Spleen (tissue), 11 donors: ENCODE data around the gene MOB2. TPM values are rescaled to one million over a fixed set of nuclear protein-coding genes. Genes with fewer than 3 reads are reported as not detected.

Source experiments
- DNase-seq: peaks from one replicate; pipeline ENCODE4 v3.0.0-alpha.2; 2020
- H3K27ac ChIP-seq, 8 donors: fragments of 200-600 bp; sonication (generic) in 7 of 8; 1 replicate in 4 of 8; 2 replicates in 4 of 8; pipeline versions ENCODE4 v1.5.0 to v1.8.0; 2016 to 2021; ENCODE audit warnings: inconsistent platforms in 4 of 8, mild to moderate bottlenecking in 4 of 8, moderate library complexity in 1 of 8
- H3K27me3 ChIP-seq, 7 donors: fragments of 200-600 bp; sonication (generic) in 6 of 7; replicated peaks in 1 of 7; 1 replicate in 4 of 7; 2 replicates in 3 of 7; pipeline versions ENCODE4 v1.5.0 to v1.8.0; 2016 to 2021; ENCODE audit warnings: inconsistent platforms in 3 of 7, mild to moderate bottlenecking in 1 of 7
- H3K36me3 ChIP-seq, 6 donors: fragments of 200-600 bp; sonication (generic) in 5 of 6; 1 replicate in 4 of 6; 2 replicates in 2 of 6; pipeline versions ENCODE4 v1.5.0 to v1.8.0; 2016 to 2021; ENCODE audit warnings: inconsistent platforms in 2 of 6
- H3K4me1 ChIP-seq, 6 donors: fragments of 200-600 bp; sonication (generic) in 5 of 6; 1 replicate in 3 of 6; 2 replicates in 3 of 6; pipeline versions ENCODE4 v1.5.0 to v1.8.0; 2016 to 2021; ENCODE audit warnings: inconsistent platforms in 3 of 6
- H3K4me3 ChIP-seq, 8 donors: fragments of 200-600 bp; sonication (generic) in 7 of 8; 1 replicate in 4 of 8; 2 replicates in 4 of 8; pipeline versions ENCODE4 v1.5.0 to v1.8.0; 2016 to 2021; ENCODE audit warnings: inconsistent platforms in 4 of 8, mild to moderate bottlenecking in 4 of 8, moderate library complexity in 2 of 8
- H3K9me3 ChIP-seq, 8 donors: fragments of 200-600 bp; sonication (generic) in 7 of 8; 1 replicate in 4 of 8; 2 replicates in 4 of 8; pipeline versions ENCODE4 v1.5.0 to v1.8.0; 2016 to 2021; ENCODE audit warnings: inconsistent platforms in 4 of 8
- CTCF ChIP-seq, 11 experiments: fragments of 200-600 bp in 7 of 11; fragments of 450-650 bp in 4 of 11; sonication (generic) in 4 of 11; IDR thresholded peaks in 8 of 11; conservative IDR thresholded peaks in 3 of 11; 1 replicate in 7 of 11; 2 replicates in 4 of 11; pipeline versions ENCODE4 v1.4.0 to v1.8.0; 2016 to 2021; ENCODE audit warnings: antibody characterized with exemption in 11 of 11, inconsistent platforms in 4 of 11, mild to moderate bottlenecking in 1 of 11
- POLR2A ChIP-seq, 3 donors: fragments of 450-650 bp; IDR thresholded peaks; one replicate each; pipeline ENCODE4 v1.5.1; 2017; ENCODE audit warnings: antibody characterized with exemption in 3 of 3, mild to moderate bottlenecking in 1 of 3
- POLR2AphosphoS5 ChIP-seq, 3 donors: sonication (generic); formaldehyde crosslinking; IDR thresholded peaks; one replicate each; pipeline ENCODE4 v1.5.1; 2017; ENCODE audit warnings: antibody characterized with exemption in 3 of 3
- WGBS, 5 donors: extraction: QIAGEN DNeasy Blood & Tissue Kit in 3 of 5; methylation state at CpG; one replicate each; pipeline versions ENCODE4 v1.1.5 to v1.1.7; 2013 to 2018; 5-methylcytosine and 5-hydroxymethylcytosine counted together
- intact Hi-C: fragments of 100-400 bp; cut with DNase I; formaldehyde crosslinking; loops from one replicate; pipeline ENCODE4 v1.15.0; 2023; ENCODE audit warnings: low total_unique reads
- polyA plus RNA-seq, 3 donors: library from polyadenylated mRNA; stranded (reverse); fragments of 200-250 nt; gene quantifications; one replicate each; pipeline ENCODE4 v1.2.1, GENCODE V29; 2013
- total RNA-seq, 7 donors: library from RNA; depleted of rRNA in 3 of 7; stranded (reverse); fragments of >200 nt in 3 of 7; fragmentation: NEBNext Ultra II Directional in 4 of 7; extraction: Animal tissue kit (Norgen Biotek cat#: 25700) in 4 of 7; gene quantifications; one replicate each; pipeline versions ENCODE4 v1.1.0 to v1.2.1, GENCODE V29; 2016 to 2021
- donor health status: healthy with polysubstance abuse.
- donor health status: DM: no; HTN: no; CAD: no; lungs with moderate emphysema.
- donor health status: DM: no; HTN: no; CAD: no.
- donor health status: Bipolar disorder and iron deficiency.
- donor health status: healthy.
- donor health status: DM: no; HTN: no; CAD: no.
- donor health status: DM: yes; HTN: yes; CAD: no.

MOB2 gene
- total and polyA plus RNA-seq, 10 donors, result 28.1 to 51.5 (median 41.5) TPM

GRCh38 chr11:1456596-1457325 is 29.8 kb downstream of the MOB2 start:
- H3K27me3 ChIP-seq, result peaks cover 0 to 21% (median 0%) of the 10 kb centered on the region in 7 donors
- H3K9me3 ChIP-seq, result no peaks in the 10 kb centered on the region
- H3K27ac ChIP-seq, result no peak overlapping the region
- no peak for DNase-seq
- TF ChIP-seq CTCF (IDR thresholded peaks at IDR 0.05 in 8 of 11, conservative IDR thresholded peaks at IDR 0.05 in 3 of 11) (no peak), POLR2A (IDR thresholded peaks at IDR 0.05) (no peak), POLR2AphosphoS5 (IDR thresholded peaks at IDR 0.05) (no peak)
- peaks cover 4 to 69% (median 33%) of the 10 kb centered on the region in 6 donors for H3K4me1 ChIP-seq
- H3K36me3 ChIP-seq, result peaks cover 0 to under 1% (median 0%) of the 10 kb centered on the region in 6 donors
- intact Hi-C loops, result no loop called here
- H3K4me3 ChIP-seq, result no peak overlapping the region
- 86 to 91% (median 91%) methylated on average over 24 to 44 of the region's 44 CpGs for WGBS, 5 donors

DNA sequence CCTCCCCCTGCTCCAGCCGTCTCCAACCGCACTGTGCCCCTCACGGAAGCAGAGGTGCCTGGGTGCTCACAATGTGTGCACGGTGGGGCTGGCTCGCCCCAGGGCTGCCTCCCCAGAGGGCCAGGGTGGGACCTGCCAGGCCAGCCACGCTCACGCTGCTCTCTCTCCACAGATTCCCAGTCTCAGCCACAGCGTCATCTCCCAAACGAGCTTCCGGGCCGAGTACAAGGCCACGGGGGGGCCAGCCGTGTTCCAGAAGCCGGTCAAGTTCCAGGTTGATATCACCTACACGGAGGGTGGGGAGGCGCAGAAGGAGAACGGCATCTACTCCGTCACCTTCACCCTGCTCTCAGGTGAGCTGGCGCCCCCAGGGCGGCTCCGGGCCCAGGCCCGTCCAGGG is 30.4 kb downstream of the MOB2 start:
- Histone ChIP-seq H3K36me3 (no peaks in the 10 kb centered on the region), H3K4me1 (peaks cover 7 to 69% (median 30%) of the 10 kb centered on the region in 6 donors), H3K27ac (no peak overlapping the region), H3K27me3 (peaks cover 0 to 27% (median 0%) of the 10 kb centered on the region in 7 donors), H3K4me3 (no peak overlapping the region), H3K9me3 (no peaks in the 10 kb centered on the region)
- no peak for DNase-seq
- TF ChIP-seq POLR2AphosphoS5 (IDR thresholded peaks at IDR 0.05) (peak in 2 of 3 donors; percentile 32 to 46), POLR2A (IDR thresholded peaks at IDR 0.05) (no peak), CTCF (IDR thresholded peaks at IDR 0.05 in 8 of 11, conservative IDR thresholded peaks at IDR 0.05 in 3 of 11) (no peak)
- intact Hi-C loops, result no loop called here
- 60 to 88% (median 82%) methylated on average over 20 to 22 of the region's 22 CpGs for WGBS, 5 donors

DNA sequence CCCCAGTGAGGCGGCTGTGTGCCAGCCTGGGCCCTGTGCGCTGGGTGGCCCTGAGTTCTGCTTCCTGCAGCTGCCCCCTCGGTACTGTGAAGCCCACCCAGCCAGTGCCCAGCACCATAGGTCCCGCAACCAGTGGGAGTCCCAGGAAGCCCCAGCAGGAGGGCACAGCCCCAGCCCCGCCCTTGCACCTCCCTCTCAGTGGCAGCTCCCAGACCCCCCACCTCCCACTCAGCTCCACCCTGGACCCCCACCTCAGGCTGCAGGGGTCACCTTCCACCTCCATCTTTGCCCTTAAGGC is 30.9 kb downstream of the MOB2 start:
- Histone ChIP-seq H3K27me3 (peaks cover 0 to 32% (median 4%) of the 10 kb centered on the region in 7 donors), H3K4me1 (peaks cover 10 to 73% (median 29%) of the 10 kb centered on the region in 6 donors), H3K4me3 (no peak overlapping the region), H3K27ac (no peak overlapping the region), H3K9me3 (no peaks in the 10 kb centered on the region), H3K36me3 (no peaks in the 10 kb centered on the region)
- TF ChIP-seq POLR2AphosphoS5 (IDR thresholded peaks at IDR 0.05) (no peak), POLR2A (IDR thresholded peaks at IDR 0.05) (no peak), CTCF (IDR thresholded peaks at IDR 0.05 in 8 of 11, conservative IDR thresholded peaks at IDR 0.05 in 3 of 11) (no peak)
- no peak for DNase-seq
- WGBS, 5 donors, result 42 to 82% (median 58%) methylated on average over 5 of the region's 5 CpGs; no CpG with 5 or more reads in 1 of the 5 donors
- intact Hi-C loops, result no loop called here

DNA sequence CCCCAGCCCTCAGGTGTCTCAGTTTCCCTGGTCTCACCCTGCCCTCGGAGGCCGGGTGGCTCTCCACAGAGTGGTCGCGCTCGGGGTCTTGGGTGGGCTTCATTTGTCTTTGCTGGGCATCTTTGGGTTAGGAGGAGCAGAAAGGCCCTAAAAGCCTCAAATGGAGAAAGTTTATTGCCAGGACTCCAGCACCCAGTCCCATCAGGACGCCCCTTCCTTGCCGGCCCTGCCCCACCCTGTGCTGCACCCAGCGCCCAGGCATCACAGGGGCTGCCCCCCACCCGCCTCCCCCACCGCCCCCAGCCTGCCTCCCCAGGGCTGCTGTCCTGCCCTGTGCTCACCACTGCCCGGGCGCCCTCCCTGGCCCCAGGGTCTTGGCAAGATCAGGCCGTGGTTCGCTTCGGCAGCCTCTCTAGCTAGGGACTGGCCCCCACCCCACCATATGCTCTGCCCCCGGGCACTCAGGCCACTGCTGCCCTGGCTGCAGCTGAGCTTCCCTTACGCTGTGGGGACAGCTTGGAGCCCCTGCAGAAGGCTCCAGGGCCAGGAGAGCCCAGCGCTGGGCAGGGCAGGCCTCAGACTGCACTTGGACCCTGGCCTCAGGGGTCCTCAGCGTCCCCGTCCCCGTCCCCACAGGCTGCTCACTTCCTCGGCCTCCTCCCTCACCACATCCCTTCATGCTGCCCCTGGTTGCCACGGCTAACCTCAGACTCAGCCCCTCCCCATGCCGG is 31.4 kb downstream of the MOB2 start:
- no peak for DNase-seq
- Histone ChIP-seq H3K4me3 (no peak overlapping the region), H3K9me3 (no peaks in the 10 kb centered on the region), H3K27me3 (peaks cover 0 to 37% (median 9%) of the 10 kb centered on the region in 7 donors), H3K27ac (no peak overlapping the region), H3K4me1 (peaks cover 10 to 73% (median 29%) of the 10 kb centered on the region in 6 donors), H3K36me3 (no peaks in the 10 kb centered on the region)
- 67 to 89% (median 74%) methylated on average over 11 to 24 of the region's 24 CpGs for WGBS, 5 donors
- no peak for TF ChIP-seq CTCF (IDR thresholded peaks at IDR 0.05 in 8 of 11, conservative IDR thresholded peaks at IDR 0.05 in 3 of 11)
- no peak for TF ChIP-seq POLR2A (IDR thresholded peaks at IDR 0.05)
- no peak for TF ChIP-seq POLR2AphosphoS5 (IDR thresholded peaks at IDR 0.05)
- intact Hi-C loops, result no loop called here
